Tibial nerve (tissue), 4 donors: ENCODE results near the gene HMCN1. TPM values are rescaled to one million over a fixed set of nuclear protein-coding genes. Genes with fewer than 3 reads are reported as not detected.
"Not testable (repeated sequence)": the region's sequence is repeated elsewhere in the genome, so short reads cannot be mapped to it uniquely, and the experiment has no call there.

Source experiments
- DNase-seq, 2 donors: peaks; one replicate each; pipeline ENCODE4 v3.0.0-alpha.2; 2019; ENCODE audit warnings: low spot score in 2 of 2
- H3K27ac ChIP-seq, 4 donors: fragments of 200-600 bp; sonication (generic) in 3 of 4; one replicate each; pipeline ENCODE4 v1.5.1; 2017 to 2019; ENCODE audit warnings: mild to moderate bottlenecking in 1 of 4
- H3K27me3 ChIP-seq, 2 donors: fragments of 200-600 bp; sonication (generic) in 1 of 2; one replicate each; pipeline versions ENCODE4 v1.5.1 to v1.6.0; 2017 to 2019
- H3K36me3 ChIP-seq, 3 donors: fragments of 200-600 bp; sonication (generic); one replicate each; pipeline ENCODE4 v1.5.1; 2018 to 2019
- H3K4me1 ChIP-seq, 4 donors: fragments of 200-600 bp; sonication (generic) in 3 of 4; one replicate each; pipeline ENCODE4 v1.5.1; 2017 to 2019
- H3K4me3 ChIP-seq, 4 donors: fragments of 200-600 bp; sonication (generic) in 3 of 4; one replicate each; pipeline ENCODE4 v1.5.1; 2017 to 2019; ENCODE audit warnings: mild to moderate bottlenecking in 1 of 4, moderate library complexity in 1 of 4
- H3K9me3 ChIP-seq, 4 donors: fragments of 200-600 bp; sonication (generic) in 3 of 4; one replicate each; pipeline ENCODE4 v1.5.1; 2017 to 2019
- EP300 ChIP-seq, 2 donors: sonication (generic); formaldehyde crosslinking; IDR thresholded peaks; one replicate each; pipeline ENCODE4 v1.6.1; 2017; ENCODE audit warnings: antibody characterized with exemption in 2 of 2, mild to moderate bottlenecking in 1 of 2
- POLR2A ChIP-seq, 2 donors: fragments of 450-650 bp; IDR thresholded peaks; one replicate each; pipeline ENCODE4 v1.6.1; 2017; ENCODE audit warnings: antibody characterized with exemption in 2 of 2, mild to moderate bottlenecking in 2 of 2, moderate library complexity in 2 of 2
- WGBS, 2 donors: methylation state at CpG; one replicate each; pipeline ENCODE4 v1.1.5; 2018; 5-methylcytosine and 5-hydroxymethylcytosine counted together
- total RNA-seq, 4 donors: library from RNA; depleted of rRNA; stranded (reverse); fragments of >200 nt; gene quantifications; one replicate each; pipeline ENCODE4 v1.1.0, GENCODE V29; 2016
- TF ChIP-seq, protein P1 (sequence below), 5 experiments: fragments of 200-600 bp in 3 of 5; fragments of 450-650 bp in 2 of 5; sonication (generic) in 3 of 5; IDR thresholded peaks; one replicate each; pipeline ENCODE4 v1.5.1; 2016 to 2019; ENCODE audit warnings: antibody characterized with exemption in 5 of 5, mild to moderate bottlenecking in 3 of 5, moderate library complexity in 2 of 5

HMCN1 gene
- total RNA-seq, 4 donors from 2014 or later, result 2.1 to 13.3 (median 3.9) TPM

DNA sequence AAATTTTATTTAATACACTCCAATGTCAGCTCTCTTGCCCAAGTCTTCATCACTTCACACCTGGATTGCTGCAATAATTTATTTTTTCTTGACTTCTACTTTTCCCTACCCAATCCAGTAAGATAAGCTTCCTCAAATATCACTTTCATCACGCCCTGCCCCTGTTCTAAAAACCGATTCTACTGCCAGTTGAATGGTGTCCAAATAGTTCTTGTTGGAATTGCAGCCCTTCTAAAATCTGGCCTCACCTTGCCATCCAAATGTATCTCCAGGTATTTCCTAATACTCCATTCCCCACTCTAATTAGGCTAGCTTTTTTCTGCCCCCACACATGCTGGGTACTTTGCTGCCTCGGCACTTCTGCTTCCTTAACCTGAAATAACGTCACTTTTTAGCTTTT lies 152.5 kb downstream of the HMCN1 start:
- H3K27me3 ChIP-seq, result no peaks in the 10 kb centered on the region
- no peaks in the 10 kb centered on the region for H3K36me3 ChIP-seq
- H3K9me3 ChIP-seq, result no peaks in the 10 kb centered on the region
- no peak overlapping the region for H3K4me3 ChIP-seq
- WGBS, 2 donors, result 83 to 93% methylated on average over 4 of the region's 4 CpGs
- DNase-seq, result no peak
- H3K27ac ChIP-seq, result no peak overlapping the region
- H3K4me1 ChIP-seq, result no peaks in the 10 kb centered on the region
- no peak for TF ChIP-seq EP300 (IDR thresholded peaks at IDR 0.05)
- TF ChIP-seq, protein P1, sequence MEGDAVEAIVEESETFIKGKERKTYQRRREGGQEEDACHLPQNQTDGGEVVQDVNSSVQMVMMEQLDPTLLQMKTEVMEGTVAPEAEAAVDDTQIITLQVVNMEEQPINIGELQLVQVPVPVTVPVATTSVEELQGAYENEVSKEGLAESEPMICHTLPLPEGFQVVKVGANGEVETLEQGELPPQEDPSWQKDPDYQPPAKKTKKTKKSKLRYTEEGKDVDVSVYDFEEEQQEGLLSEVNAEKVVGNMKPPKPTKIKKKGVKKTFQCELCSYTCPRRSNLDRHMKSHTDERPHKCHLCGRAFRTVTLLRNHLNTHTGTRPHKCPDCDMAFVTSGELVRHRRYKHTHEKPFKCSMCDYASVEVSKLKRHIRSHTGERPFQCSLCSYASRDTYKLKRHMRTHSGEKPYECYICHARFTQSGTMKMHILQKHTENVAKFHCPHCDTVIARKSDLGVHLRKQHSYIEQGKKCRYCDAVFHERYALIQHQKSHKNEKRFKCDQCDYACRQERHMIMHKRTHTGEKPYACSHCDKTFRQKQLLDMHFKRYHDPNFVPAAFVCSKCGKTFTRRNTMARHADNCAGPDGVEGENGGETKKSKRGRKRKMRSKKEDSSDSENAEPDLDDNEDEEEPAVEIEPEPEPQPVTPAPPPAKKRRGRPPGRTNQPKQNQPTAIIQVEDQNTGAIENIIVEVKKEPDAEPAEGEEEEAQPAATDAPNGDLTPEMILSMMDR (IDR thresholded peaks at IDR 0.05), result no peak
- TF ChIP-seq POLR2A (IDR thresholded peaks at IDR 0.05), result no peak

GRCh38 chr1:185892831-185893403 lies 158.7 kb downstream of the HMCN1 start:
- not testable (repeated sequence) for H3K36me3 ChIP-seq, H3K4me3 ChIP-seq, DNase-seq, H3K9me3 ChIP-seq, H3K27me3 ChIP-seq, H3K4me1 ChIP-seq, H3K27ac ChIP-seq
- 96 to 97% methylated on average over 26 of the region's 26 CpGs for WGBS, 2 donors

DNA sequence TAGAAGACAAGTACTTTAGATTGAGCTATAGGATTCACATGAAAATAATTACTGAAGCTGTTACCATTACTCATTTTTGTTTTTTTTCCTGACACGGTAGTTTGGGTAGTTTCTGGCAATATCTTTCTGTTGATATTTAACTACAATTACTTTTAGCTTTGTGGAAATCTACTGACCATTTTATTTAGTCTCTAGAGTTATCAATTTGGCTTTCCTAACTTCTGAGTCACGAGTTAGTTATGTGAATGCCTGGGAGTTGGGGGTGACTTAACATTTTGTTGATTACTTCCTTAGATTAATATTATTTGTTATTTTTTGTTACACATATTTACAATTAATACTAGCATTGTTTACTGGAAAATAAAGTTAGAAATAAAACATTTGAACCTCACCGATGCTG lies 160.6 kb downstream of the HMCN1 start:
- Histone ChIP-seq H3K36me3 (no peaks in the 10 kb centered on the region), H3K4me3 (no peak overlapping the region), H3K27me3 (no peaks in the 10 kb centered on the region), H3K4me1 (no peaks in the 10 kb centered on the region), H3K27ac (no peak overlapping the region), H3K9me3 (no peaks in the 10 kb centered on the region)
- WGBS, 2 donors, result 63 to 66% methylated on average over 3 of the region's 3 CpGs
- DNase-seq, result no peak
- no peak for TF ChIP-seq POLR2A (IDR thresholded peaks at IDR 0.05)
- TF ChIP-seq, protein P1 (IDR thresholded peaks at IDR 0.05), result no peak
- TF ChIP-seq EP300 (IDR thresholded peaks at IDR 0.05), result no peak

DNA sequence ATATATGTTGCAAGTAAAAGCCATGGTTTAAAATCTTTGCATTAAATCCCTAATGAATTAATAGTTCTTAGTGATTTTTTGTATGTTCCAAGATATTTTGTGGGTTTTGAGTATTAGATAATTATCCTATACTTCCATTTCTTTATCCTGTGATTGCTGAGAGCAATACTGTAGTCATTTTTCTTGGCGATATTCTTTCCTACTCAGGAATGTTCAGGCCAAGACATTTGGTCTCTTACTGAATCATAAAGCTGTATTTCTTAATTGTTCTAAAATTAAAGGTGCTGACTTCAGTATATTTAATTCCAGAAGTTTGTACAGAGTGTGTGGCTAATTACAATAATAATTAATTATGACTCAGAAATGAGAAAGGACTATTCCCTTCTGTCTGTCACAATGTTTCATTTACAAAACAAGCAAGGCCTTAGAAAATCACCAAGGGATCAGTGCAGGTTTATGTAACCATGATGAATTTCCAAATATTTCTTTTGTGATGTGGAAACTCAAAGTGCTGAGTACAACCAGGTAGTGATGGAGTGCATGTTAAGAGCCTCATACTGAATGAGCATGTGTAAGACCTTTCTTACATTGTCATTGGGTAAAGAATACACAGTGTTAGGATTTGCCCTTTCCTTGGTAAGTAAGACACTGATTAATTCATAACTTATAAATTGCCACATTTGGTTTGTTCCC lies 161.2 kb downstream of the HMCN1 start:
- TF ChIP-seq, protein P1 (IDR thresholded peaks at IDR 0.05), result no peak
- no peak for TF ChIP-seq EP300 (IDR thresholded peaks at IDR 0.05)
- no peak for TF ChIP-seq POLR2A (IDR thresholded peaks at IDR 0.05)
- Histone ChIP-seq H3K4me3 (no peak overlapping the region), H3K27me3 (no peaks in the 10 kb centered on the region), H3K36me3 (no peaks in the 10 kb centered on the region), H3K4me1 (no peaks in the 10 kb centered on the region), H3K27ac (no peak overlapping the region), H3K9me3 (no peaks in the 10 kb centered on the region)
- 32 to 39% methylated on average over 1 of the region's 1 CpG for whole genome bisulfite sequencing, 2 donors
- DNase-seq, result no peak

DNA sequence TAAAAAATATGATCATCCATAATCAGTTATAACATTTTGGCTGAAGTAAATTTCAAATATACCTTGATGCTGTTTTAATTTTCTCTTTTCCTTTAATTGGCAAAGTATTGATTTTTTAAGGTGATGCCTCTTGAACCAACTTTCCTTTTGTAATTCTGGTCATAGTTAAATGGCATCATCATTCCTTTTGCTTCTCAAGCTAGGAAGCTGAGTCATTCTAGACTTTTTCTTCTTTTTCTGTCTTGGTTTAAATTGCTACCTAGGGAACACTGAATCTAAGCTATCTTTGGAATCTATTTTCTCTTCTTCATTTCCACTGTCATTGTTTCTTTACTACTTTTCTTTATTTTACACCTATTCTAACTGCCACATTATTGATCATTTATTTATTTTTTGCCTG lies 162.7 kb downstream of the HMCN1 start:
- Histone ChIP-seq H3K27ac (no peak overlapping the region), H3K36me3 (no peaks in the 10 kb centered on the region), H3K4me1 (no peaks in the 10 kb centered on the region), H3K27me3 (no peaks in the 10 kb centered on the region), H3K9me3 (no peaks in the 10 kb centered on the region), H3K4me3 (no peak overlapping the region)
- TF ChIP-seq, protein P1 (IDR thresholded peaks at IDR 0.05), result no peak
- TF ChIP-seq EP300 (IDR thresholded peaks at IDR 0.05), result no peak
- DNase-seq, result no peak
